NCI-H748 treated with DMSO at 0.1 percent for 48 hours (cell line): Measurements from ENCODE around the gene GAB4.
"Not testable (repeated sequence)": the region's sequence is repeated elsewhere in the genome, so short reads cannot be mapped to it uniquely, and the experiment has no call there.

Experiments
- DNase-seq: peaks from one replicate; lab custom pipeline; 2025; lab: John Stamatoyannopoulos, UW

Gene GAB4

GRCh38 chr22:16959345-16959930, 48.6 kb downstream of the GAB4 start:
- no peak for DNase-seq

DNA sequence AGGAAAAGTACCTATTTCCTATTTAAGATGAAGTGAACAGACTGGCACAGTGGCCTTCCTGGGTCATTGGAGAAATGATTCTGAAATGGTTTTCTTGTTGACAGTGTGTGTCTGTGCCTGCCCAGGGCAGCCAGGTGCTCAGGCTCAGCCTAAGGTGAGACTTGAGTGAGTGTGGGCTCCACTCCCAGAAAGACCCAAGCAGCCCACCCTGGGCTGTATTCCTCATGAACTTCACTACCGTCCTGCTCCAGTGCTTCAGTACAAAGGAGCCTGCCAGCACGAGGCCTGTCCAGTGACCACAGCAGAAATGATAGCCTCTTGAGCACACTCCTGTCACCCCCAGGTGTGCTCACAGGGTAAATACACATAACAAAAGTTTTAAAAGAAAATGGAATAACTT, 49.5 kb downstream of the GAB4 start:
- no peak for DNase-seq

- DNase-seq: no peak
These were observed 50.2 kb downstream of the GAB4 start for GRCh38 chr22:16957781-16958180.

GRCh38 chr22:16956290-16956689, 51.7 kb downstream of the GAB4 start:
- DNase-seq: no peak

GRCh38 chr22:16955678-16956210, 52.3 kb downstream of the GAB4 start:
- no peak for DNase-seq

GRCh38 chr22:16955081-16955480, 52.9 kb downstream of the GAB4 start:
- DNase-seq: no peak

DNA sequence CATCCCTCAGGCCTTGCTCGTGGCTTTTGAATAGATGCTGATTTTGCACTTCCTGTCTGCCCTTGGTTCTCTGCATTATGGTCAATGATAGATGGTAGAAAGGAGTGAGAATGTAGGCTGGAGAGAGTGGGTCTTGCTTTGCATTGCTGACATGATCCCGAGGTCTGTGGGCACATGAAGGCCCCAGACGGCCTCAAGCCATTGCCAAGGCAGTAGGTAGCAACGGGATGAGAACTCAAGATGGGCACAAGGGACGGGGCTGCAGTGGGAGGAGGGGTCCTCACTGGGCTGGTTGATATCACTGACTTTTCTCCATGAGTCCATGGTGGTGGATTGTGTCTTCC, 54.0 kb downstream of the GAB4 start:
- no peak for DNase-seq

GRCh38 chr22:16953206-16954059, 54.6 kb downstream of the GAB4 start:
- DNase-seq: no peak

DNA sequence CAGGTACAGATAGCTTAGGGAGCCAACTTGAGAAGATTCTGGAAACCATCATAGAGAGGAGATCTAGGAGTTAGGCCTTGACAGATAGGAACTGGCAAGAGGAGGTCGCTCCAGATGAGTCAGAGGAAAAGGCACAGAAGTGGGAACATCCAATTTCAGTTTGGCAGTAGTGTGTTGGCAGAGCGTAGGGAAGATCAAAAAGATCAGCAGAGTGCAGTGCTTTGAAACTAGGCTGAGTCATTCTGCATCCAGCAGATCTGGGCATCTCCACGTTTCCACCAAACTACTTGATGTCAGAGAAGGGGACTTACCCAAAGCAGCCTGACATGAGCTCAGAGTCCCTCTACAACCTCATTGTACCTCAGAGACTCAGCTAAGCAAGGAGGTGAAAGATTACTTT, 58.5 kb downstream of the GAB4 start:
- no peak for DNase-seq

DNA sequence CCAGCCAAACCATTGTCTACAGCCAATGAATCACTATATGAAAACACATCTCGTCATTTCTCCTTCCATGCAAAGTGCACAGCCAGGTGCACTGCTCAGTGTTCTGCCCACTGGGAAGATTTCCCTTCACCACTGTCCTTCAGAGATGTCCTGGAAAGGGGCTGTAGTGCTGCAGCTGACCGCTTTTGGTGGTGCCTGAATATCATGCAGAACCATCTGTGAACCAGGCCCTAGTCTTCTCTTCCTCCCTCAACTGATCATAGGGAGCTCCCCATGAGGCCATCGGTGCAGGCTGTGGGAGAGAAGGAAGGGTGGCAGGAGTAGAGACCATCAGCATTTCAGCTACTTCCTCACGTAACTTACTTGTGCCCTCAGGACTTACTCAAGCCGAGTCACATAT, 70.2 kb downstream of the GAB4 start:
- no peak for DNase-seq

DNA sequence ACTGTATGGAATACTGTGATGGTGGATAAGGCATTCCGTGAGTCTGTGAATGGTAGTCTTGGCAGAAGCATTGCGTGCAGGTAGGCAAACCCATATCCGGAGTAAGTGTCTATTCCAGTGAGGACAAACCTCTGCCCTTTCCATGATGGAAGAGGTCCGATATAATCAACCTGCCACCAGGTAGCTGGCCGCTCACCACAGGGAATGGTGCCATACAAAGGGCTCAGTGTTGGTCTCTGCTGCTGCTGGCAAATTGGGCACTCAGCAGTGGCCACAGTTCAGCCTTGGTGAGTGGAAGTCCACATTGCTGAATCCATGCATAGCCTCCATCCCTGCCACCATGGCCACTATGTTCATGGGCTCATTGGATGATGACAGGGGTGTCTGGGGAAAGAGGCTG, 70.8 kb downstream of the GAB4 start:
- not testable (repeated sequence) for DNase-seq

DNA sequence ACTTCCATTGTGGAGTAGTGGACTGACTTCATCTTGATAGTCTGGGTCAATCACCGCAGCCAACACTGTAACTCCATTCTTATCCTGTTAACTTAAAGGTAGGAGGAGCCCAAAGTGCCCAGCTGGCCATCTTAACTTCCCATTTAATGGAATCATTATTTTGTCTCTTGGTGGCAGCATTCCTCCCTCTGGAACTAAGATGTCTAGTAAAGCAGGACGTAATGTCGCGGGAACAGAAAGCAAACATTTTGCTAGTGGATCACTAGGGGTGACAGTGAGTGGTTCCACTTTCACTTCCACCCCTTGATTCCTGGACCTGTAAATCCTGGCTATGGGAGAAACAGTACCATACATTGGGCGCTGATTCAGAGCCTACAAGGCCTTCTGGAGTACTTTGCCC, 71.4 kb downstream of the GAB4 start:
- no peak for DNase-seq

- DNase-seq: no peak
These were observed 72.8 kb downstream of the GAB4 start for GRCh38 chr22:16935209-16935608.

DNA sequence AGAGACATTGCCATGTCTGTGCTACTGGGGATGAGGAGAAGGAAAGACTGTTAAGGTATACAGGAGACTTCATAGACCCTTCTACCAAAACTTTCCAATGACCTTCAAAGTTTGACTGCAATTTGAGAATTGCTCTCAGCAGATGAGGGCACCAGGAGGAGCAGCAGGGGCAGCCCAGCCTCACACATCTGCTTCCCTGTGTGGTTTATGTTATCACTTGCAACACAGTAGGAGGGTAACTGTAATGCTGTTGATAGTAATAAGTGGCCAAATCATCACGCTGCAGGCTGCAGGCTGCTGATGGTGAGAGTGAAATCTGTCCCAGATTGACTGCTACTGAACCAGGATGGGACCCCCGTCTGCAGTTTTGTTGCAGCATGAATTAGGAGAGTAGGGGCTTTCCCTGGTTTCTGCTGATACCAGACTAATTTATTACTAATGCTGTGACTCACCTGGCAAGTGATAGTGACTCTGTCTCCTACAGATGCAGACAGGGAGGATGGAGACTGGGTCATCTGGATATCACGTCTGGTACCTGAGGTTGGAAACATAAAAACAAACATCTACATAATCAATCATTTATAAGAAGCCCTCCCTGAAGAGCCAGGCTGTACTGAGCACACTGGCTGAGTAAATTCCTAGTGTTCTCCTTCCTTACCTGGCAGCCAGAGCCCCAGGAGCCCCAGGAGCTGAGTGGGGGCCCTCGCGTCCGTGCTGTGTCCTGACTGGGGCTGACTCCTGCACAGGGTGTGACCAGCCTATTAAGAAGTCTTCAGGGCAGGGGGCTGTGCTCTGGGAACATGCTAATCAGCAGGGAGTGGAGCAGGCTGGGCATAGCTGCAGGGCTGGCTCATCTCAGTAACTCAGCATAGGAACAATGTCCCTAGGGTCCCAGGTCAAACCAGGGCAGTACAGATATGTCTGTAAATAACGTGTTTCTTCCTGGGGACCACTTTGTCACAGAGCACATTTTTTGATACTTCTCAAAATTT, 74.4 kb downstream of the GAB4 start:
- DNase-seq: no peak

GRCh38 chr22:16932577-16932976, 75.4 kb downstream of the GAB4 start:
- no peak for DNase-seq

DNA sequence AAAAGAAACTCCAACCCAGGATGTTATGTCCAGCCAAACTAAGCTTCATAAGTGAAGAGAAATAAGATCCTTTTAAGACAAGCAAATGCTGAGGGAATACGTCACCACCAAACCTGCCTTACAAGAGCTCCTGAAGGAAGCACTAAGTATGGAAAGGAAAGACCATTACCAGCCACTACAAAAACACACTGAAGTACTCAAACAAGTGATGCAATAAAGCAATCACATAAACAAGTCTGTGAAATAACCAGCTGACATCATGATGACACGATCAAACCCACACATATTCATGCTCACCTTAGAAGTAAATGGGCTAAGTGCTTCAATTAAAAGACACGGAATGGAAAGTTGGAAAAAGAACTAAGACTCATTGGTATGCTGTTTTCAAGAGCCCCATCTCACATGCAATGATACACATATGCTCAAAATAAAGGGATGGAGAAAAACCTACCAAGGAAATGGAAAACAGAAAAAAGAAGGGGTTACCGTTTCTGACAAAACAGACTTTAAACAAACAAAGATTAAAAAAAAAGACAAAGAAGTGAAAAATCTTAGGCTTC, 82.5 kb downstream of the GAB4 start:
- no peak for DNase-seq

GRCh38 chr22:16922706-16923105, 85.3 kb downstream of the GAB4 start:
- DNase-seq: no peak

- DNase-seq: no peak
These were observed 85.9 kb downstream of the GAB4 start for GRCh38 chr22:16922076-16922475.

DNA sequence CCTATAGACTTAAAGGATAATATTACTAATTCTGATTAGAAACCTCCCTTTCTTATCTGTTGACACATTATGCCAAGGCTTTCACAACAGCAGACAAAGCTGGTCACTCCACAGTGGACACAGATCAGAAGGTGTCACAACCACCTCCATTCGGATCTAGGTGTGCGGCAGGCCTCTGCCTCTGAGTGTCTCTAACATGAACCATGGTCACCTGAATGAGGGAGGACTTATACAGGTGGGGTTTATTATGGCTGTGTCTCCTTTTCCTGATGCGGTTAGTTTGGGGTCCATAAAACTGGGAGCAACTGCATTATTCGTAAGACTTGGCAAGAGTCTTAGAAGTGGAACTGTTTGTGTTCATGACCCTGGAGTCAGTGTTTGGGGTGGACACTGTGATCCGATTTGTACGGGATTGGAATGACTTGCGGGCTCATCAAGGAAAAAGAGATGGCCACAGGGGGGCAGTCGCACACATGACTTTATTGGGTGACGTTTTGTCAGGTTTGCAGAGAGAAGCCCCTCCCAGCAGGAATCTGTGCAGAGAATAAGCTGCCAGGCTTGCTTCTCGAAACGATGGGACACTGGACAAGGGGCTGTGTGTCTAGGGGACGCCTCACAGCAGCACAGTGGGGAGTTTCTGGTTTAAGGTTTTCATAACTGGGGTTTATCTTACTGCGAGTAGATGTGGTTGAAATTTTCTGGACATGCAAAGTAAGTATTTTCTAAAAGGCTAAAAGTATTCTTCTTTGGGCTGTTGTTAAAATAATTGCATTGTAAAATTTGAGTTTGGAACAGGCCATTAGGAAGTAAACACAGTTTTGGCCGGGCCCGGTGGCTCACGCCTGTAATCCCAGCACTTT, 90.6 kb downstream of the GAB4 start:
- DNase-seq: no peak

- DNase-seq: no peak
These were observed 92.3 kb downstream of the GAB4 start for GRCh38 chr22:16915701-16916100.

- DNase-seq: not testable (repeated sequence)
These were observed 93.1 kb downstream of the GAB4 start for GRCh38 chr22:16914911-16915310.
